ENCODE data around the gene ABO. TPM values are rescaled to one million over a fixed set of nuclear protein-coding genes. Genes with fewer than 3 reads are reported as not detected.

Gene ABO
- total RNA-seq, 1 experiment from 2014 or later: 0.15 TPM

GRCh38 chr9:133273098-133273497 lies 1.9 kb downstream of the ABO start (continued):
- TF ChIP-seq, protein P1, sequence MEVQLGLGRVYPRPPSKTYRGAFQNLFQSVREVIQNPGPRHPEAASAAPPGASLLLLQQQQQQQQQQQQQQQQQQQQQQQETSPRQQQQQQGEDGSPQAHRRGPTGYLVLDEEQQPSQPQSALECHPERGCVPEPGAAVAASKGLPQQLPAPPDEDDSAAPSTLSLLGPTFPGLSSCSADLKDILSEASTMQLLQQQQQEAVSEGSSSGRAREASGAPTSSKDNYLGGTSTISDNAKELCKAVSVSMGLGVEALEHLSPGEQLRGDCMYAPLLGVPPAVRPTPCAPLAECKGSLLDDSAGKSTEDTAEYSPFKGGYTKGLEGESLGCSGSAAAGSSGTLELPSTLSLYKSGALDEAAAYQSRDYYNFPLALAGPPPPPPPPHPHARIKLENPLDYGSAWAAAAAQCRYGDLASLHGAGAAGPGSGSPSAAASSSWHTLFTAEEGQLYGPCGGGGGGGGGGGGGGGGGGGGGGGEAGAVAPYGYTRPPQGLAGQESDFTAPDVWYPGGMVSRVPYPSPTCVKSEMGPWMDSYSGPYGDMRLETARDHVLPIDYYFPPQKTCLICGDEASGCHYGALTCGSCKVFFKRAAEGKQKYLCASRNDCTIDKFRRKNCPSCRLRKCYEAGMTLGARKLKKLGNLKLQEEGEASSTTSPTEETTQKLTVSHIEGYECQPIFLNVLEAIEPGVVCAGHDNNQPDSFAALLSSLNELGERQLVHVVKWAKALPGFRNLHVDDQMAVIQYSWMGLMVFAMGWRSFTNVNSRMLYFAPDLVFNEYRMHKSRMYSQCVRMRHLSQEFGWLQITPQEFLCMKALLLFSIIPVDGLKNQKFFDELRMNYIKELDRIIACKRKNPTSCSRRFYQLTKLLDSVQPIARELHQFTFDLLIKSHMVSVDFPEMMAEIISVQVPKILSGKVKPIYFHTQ (CRISPR knock-in tag; IDR thresholded peaks at IDR 0.05): no peak
- TF ChIP-seq CREM (CRISPR knock-in tag; IDR thresholded peaks at IDR 0.05): no peak
- TF ChIP-seq RORB (CRISPR knock-in tag; IDR thresholded peaks at IDR 0.05): no peak
- TF ChIP-seq, protein P2, sequence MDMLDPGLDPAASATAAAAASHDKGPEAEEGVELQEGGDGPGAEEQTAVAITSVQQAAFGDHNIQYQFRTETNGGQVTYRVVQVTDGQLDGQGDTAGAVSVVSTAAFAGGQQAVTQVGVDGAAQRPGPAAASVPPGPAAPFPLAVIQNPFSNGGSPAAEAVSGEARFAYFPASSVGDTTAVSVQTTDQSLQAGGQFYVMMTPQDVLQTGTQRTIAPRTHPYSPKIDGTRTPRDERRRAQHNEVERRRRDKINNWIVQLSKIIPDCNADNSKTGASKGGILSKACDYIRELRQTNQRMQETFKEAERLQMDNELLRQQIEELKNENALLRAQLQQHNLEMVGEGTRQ (CRISPR knock-in tag; IDR thresholded peaks at IDR 0.05): no peak
- TF ChIP-seq RELA (CRISPR knock-in tag; IDR thresholded peaks at IDR 0.05; ENCODE audit: borderline replicate concordance): no peak
- no peak for TF ChIP-seq ZNF219 (CRISPR knock-in tag; IDR thresholded peaks at IDR 0.05; ENCODE audit: borderline replicate concordance)
- no peak for TF ChIP-seq TEAD4 (CRISPR knock-in tag; IDR thresholded peaks at IDR 0.05)

GRCh38 chr9:133269537-133270362 lies 5.3 kb downstream of the ABO start:
- Mint-ChIP-seq H3K9me3 (peaks cover 4% of the 10 kb centered on the region; the same call in 1 of the 2 replicates), H3K4me1 (no peaks in the 10 kb centered on the region), H3K27ac (no peak overlapping the region), H3K4me3 (no peak overlapping the region), H3K27me3 (ENCODE audit: low read depth) (peaks cover 34% of the 10 kb centered on the region), H3K36me3 (no peaks in the 10 kb centered on the region)
- POLR2A ChIA-PET: interaction anchor here (0.7 kb wide), 1 partner anchor 14 kb away, joined by 6 read pairs; no protein-coding TSS in a partner anchor
- DNase-seq (ENCODE audit: low spot score) (no peak), ATAC-seq (no peak)
- CTCF ChIA-PET: interaction anchor here (0.6 to 1.5 kb wide), 2 partner anchors 31 to 518 kb away, joined by 4 to 5 read pairs; no protein-coding TSS in a partner anchor
- no peak for TF ChIP-seq ZNF121 (CRISPR knock-in tag; IDR thresholded peaks at IDR 0.05)
- TF ChIP-seq TCF7 (CRISPR knock-in tag; IDR thresholded peaks at IDR 0.05; ENCODE audit: low read depth): no peak
- no peak for TF ChIP-seq KAT7 (CRISPR knock-in tag; IDR thresholded peaks at IDR 0.05; ENCODE audit: borderline replicate concordance)
- TF ChIP-seq STAT6 (CRISPR knock-in tag; conservative IDR thresholded peaks at IDR 0.05; ENCODE audit: low read depth): no peak
- TF ChIP-seq, protein P3, sequence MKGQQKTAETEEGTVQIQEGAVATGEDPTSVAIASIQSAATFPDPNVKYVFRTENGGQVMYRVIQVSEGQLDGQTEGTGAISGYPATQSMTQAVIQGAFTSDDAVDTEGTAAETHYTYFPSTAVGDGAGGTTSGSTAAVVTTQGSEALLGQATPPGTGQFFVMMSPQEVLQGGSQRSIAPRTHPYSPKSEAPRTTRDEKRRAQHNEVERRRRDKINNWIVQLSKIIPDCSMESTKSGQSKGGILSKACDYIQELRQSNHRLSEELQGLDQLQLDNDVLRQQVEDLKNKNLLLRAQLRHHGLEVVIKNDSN (CRISPR knock-in tag; IDR thresholded peaks at IDR 0.05): no peak
- no peak for TF ChIP-seq MYBL2 (CRISPR knock-in tag; IDR thresholded peaks at IDR 0.05)
- no peak for TF ChIP-seq SOX15 (CRISPR knock-in tag; IDR thresholded peaks at IDR 0.05)
- TF ChIP-seq, protein P4, sequence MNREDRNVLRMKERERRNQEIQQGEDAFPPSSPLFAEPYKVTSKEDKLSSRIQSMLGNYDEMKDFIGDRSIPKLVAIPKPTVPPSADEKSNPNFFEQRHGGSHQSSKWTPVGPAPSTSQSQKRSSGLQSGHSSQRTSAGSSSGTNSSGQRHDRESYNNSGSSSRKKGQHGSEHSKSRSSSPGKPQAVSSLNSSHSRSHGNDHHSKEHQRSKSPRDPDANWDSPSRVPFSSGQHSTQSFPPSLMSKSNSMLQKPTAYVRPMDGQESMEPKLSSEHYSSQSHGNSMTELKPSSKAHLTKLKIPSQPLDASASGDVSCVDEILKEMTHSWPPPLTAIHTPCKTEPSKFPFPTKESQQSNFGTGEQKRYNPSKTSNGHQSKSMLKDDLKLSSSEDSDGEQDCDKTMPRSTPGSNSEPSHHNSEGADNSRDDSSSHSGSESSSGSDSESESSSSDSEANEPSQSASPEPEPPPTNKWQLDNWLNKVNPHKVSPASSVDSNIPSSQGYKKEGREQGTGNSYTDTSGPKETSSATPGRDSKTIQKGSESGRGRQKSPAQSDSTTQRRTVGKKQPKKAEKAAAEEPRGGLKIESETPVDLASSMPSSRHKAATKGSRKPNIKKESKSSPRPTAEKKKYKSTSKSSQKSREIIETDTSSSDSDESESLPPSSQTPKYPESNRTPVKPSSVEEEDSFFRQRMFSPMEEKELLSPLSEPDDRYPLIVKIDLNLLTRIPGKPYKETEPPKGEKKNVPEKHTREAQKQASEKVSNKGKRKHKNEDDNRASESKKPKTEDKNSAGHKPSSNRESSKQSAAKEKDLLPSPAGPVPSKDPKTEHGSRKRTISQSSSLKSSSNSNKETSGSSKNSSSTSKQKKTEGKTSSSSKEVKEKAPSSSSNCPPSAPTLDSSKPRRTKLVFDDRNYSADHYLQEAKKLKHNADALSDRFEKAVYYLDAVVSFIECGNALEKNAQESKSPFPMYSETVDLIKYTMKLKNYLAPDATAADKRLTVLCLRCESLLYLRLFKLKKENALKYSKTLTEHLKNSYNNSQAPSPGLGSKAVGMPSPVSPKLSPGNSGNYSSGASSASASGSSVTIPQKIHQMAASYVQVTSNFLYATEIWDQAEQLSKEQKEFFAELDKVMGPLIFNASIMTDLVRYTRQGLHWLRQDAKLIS (CRISPR knock-in tag; IDR thresholded peaks at IDR 0.05; ENCODE audit: borderline replicate concordance): no peak
- TF ChIP-seq OVOL2 (CRISPR knock-in tag; IDR thresholded peaks at IDR 0.05; ENCODE audit: borderline replicate concordance): no peak
- TF ChIP-seq TEAD4 (CRISPR knock-in tag; IDR thresholded peaks at IDR 0.05): no peak
- TF ChIP-seq ZNF532 (CRISPR knock-in tag; IDR thresholded peaks at IDR 0.05; ENCODE audit: borderline replicate concordance): no peak

All from WTC11 (cell line).